MCF 10A (cell line): Measurements from ENCODE around the gene CBX2. TPM values are rescaled to one million over a fixed set of nuclear protein-coding genes. Genes with fewer than 3 reads are reported as not detected.
A peak's percentile ranks its signal among the peaks of the same experiment; 100 is the strongest.

Source experiments
- BruUV-seq: library from RNA; stranded (reverse); fragments of 400-500 nt; replicated peaks from 2 replicates; lab custom pipeline; 2021; lab: Mats Ljungman, UMichigan
- CTCF ChIA-PET: fragments of 300-600 bp; sonication (Branson Sonifier 250); formaldehyde crosslinking; extraction: SDS; loops from one replicate; lab custom pipeline; 2021; ENCODE audit warnings: antibody characterized with exemption, inconsistent platforms; lab: Yijun Ruan, JAX
- POLR2A ChIA-PET: fragments of 300-600, 350-650 bp; sonication (Branson Sonifier 250); formaldehyde crosslinking; extraction: SDS; loops from one replicate; lab custom pipeline; 2020; ENCODE audit warnings: antibody characterized with exemption, inconsistent platforms; lab: Yijun Ruan, JAX
- DNase-seq: peaks from one replicate; pipeline ENCODE4 v3.0.0-alpha.2; 2018; ENCODE audit not compliant: unreplicated experiment
- H3K27ac Mint-ChIP-seq: one replicate; pipeline ENCODE4 v1.8.0; 2022; ENCODE audit warnings: mild to moderate bottlenecking, low read depth, mixed read lengths; ENCODE audit not compliant: unreplicated experiment
- H3K27me3 Mint-ChIP-seq: one replicate; pipeline ENCODE4 v1.8.0; 2022; ENCODE audit warnings: mixed read lengths; ENCODE audit not compliant: insufficient read depth, unreplicated experiment
- H3K36me3 Mint-ChIP-seq: one replicate; pipeline ENCODE4 v1.8.0; 2022; ENCODE audit warnings: mild to moderate bottlenecking, moderate library complexity, mixed read lengths; ENCODE audit not compliant: insufficient read depth, unreplicated experiment
- H3K4me1 Mint-ChIP-seq: one replicate; pipeline ENCODE4 v1.8.0; 2022; ENCODE audit warnings: mixed read lengths; ENCODE audit not compliant: insufficient read depth, unreplicated experiment
- H3K4me3 Mint-ChIP-seq: one replicate; pipeline ENCODE4 v1.8.0; 2022; ENCODE audit warnings: mild to moderate bottlenecking, moderate library complexity, mixed read lengths; ENCODE audit not compliant: unreplicated experiment
- H3K9me3 Mint-ChIP-seq: one replicate; pipeline ENCODE4 v1.8.0; 2022; ENCODE audit warnings: mixed read lengths; ENCODE audit not compliant: unreplicated experiment
- intact Hi-C: fragments of 100-400 bp; cut with micrococcal nuclease; formaldehyde crosslinking; loops from 2 replicates; pipeline ENCODE4 v1.14.1; 2022
- total RNA-seq: library from RNA; stranded (reverse); gene quantifications from 2 replicates; pipeline ENCODE4 v1.2.3, GENCODE V29; 2022
- TF ChIP-seq, protein P1 (sequence below): fragments of 200-600 bp; IDR thresholded peaks from one replicate; pipeline ENCODE4 v1.8.0; 2022; ENCODE audit warnings: antibody characterized with exemption, mild to moderate bottlenecking; ENCODE audit not compliant: unreplicated experiment

The CBX2 gene
- total RNA-seq, 1 experiment from 2014 or later = 3.9 TPM

DNA sequence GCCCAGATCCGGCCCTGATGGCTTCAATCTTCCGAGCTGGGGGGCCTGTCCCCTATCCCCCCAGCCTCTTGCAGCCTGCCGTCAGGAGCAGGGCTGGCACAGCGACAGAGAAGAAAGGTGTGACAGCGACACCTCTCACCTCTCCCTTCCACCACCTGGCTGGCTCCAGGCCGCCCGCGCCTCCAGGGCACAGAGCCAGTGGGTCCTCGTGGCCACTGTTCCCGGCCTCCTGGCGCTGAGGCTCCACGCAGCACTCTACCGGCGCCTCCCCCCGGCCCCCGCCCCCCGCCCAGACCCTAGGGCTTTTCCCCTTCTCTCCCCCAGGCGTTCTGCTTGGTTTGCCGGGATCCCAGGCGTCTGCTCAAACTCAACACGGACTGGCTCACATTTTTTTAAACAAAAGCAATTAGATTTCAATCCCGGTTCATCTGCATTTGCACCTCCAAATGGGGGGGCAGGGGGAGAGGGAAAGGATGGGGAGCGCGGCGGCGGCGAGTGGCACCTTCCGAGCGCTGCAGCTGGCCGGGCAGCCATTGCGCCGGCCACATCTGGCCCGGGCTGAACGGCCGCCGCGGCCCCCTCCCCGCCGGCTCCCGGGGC is 31.7 kb downstream of the CBX2 start:
- Mint-ChIP-seq H3K9me3 (no peaks in the 10 kb centered on the region), H3K4me3 (no peak overlapping the region), H3K27me3 (peaks cover 53% of the 10 kb centered on the region), H3K36me3 (peaks cover 6% of the 10 kb centered on the region), H3K4me1 (peaks cover 12% of the 10 kb centered on the region), H3K27ac (no peak overlapping the region)
- intact Hi-C loops = loop anchor here (2.0 to 5.0 kb wide), 2 partner anchors 27 to 62 kb away; no protein-coding TSS in a partner anchor
- TF ChIP-seq, protein P1, sequence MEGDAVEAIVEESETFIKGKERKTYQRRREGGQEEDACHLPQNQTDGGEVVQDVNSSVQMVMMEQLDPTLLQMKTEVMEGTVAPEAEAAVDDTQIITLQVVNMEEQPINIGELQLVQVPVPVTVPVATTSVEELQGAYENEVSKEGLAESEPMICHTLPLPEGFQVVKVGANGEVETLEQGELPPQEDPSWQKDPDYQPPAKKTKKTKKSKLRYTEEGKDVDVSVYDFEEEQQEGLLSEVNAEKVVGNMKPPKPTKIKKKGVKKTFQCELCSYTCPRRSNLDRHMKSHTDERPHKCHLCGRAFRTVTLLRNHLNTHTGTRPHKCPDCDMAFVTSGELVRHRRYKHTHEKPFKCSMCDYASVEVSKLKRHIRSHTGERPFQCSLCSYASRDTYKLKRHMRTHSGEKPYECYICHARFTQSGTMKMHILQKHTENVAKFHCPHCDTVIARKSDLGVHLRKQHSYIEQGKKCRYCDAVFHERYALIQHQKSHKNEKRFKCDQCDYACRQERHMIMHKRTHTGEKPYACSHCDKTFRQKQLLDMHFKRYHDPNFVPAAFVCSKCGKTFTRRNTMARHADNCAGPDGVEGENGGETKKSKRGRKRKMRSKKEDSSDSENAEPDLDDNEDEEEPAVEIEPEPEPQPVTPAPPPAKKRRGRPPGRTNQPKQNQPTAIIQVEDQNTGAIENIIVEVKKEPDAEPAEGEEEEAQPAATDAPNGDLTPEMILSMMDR = no peak
- no TSS peak for BruUV-seq
- CTCF ChIA-PET = interaction anchor here (1.1 to 5.8 kb wide), 5 partner anchors 26 to 208 kb away, joined by 3 to 63 read pairs (median 19); no protein-coding TSS in a partner anchor
- no peak for DNase-seq
- POLR2A ChIA-PET = interaction anchor here (0.6 to 4.8 kb wide), 6 partner anchors 8 to 181 kb away, joined by 4 to 36 read pairs (median 6); no protein-coding TSS in a partner anchor

DNA sequence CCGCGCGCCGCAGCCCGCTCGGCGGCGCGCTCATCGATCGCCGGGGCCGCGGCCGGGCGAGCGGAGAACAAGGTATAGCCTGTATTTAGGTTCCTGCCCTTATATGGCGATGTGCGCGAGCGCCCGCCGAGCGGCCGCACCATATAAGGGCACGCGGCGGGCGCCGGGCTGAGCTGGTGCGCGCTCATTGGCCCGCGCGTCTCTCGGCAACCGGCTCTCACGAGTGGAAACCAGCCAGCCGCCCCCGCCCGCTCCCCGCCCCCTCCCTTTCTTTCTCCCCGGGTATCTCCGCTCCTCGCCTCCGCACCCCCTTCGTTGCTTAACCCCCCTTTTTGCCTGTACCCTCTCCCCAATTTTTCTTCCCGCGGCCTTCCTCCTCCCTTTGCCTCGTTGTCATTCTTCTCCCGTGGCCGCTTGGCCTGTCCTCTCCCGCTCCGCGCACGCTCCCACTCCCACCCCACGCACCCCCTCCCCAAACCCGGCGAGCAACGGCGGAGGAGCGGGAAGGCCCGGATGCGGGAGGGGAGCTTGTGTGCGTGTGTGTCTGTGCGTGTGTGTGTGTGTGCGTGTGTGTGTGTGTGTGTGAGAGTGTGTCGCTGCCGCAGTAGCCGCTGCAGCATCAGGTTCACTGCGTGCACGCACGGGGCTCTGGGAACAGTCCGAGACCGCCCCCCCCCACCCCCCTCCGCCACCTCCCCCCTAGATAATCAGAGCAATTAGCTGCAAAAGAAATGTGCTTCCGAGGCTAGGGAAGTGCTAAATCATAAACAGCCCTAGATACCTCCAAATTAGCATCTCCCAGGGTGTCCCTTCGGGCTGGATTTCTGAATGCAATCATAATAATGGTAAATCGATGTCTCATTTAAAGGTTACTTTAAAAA is 32.4 kb downstream of the CBX2 start:
- CTCF ChIA-PET = interaction anchor here (0.5 to 5.8 kb wide), 11 partner anchors 9 to 183 kb away, joined by 3 to 63 read pairs (median 4); no protein-coding TSS in a partner anchor
- peaks cover 6% of the 10 kb centered on the region for H3K36me3 Mint-ChIP-seq

GRCh38 chr17:79811011-79811867 is 33.3 kb downstream of the CBX2 start:
- Mint-ChIP-seq H3K27me3 (peaks cover 37% of the 10 kb centered on the region), H3K36me3 (peaks cover 6% of the 10 kb centered on the region), H3K4me3 (peak overlapping the region; percentile 52), H3K9me3 (no peaks in the 10 kb centered on the region), H3K4me1 (peaks cover 12% of the 10 kb centered on the region), H3K27ac (no peak overlapping the region)
- ChIA-PET POLR2A (interaction anchor here (0.6 to 4.8 kb wide), 6 partner anchors 14 to 224 kb away, joined by 3 to 36 read pairs (median 4); partner anchors contain the start of genes CBX4 and CBX8), CTCF (interaction anchor here (0.6 to 5.8 kb wide), 12 partner anchors 9 to 189 kb away, joined by 3 to 63 read pairs (median 4); no protein-coding TSS in a partner anchor)
- no TSS peak for BruUV-seq
- intact Hi-C loops = loop anchor here (2.0 kb wide), 1 partner anchor 26 kb away; no protein-coding TSS in a partner anchor
- TF ChIP-seq, protein P1 = peak; percentile 83
- peak; percentile 61 for DNase-seq

More for the DNA sequence above, 32.4 kb downstream of the CBX2 start:
- DNase-seq = peak; percentile 84
- Mint-ChIP-seq H3K9me3 (no peaks in the 10 kb centered on the region), H3K27ac (no peak overlapping the region), H3K4me3 (peak overlapping the region; percentile 33), H3K27me3 (peaks cover 46% of the 10 kb centered on the region), H3K4me1 (peaks cover 12% of the 10 kb centered on the region)
- intact Hi-C loops = loop anchor here (2.0 kb wide), 1 partner anchor 26 kb away; no protein-coding TSS in a partner anchor
- POLR2A ChIA-PET = interaction anchor here (0.5 to 4.8 kb wide), 8 partner anchors 9 to 367 kb away, joined by 3 to 36 read pairs (median 4); partner anchors contain the start of genes CBX4 and CBX8
- BruUV-seq = no TSS peak
- TF ChIP-seq, protein P1 = no peak
